Chondrocyte (in vitro differentiated cells): ENCODE results near the gene RPLP2. TPM values are rescaled to one million over a fixed set of nuclear protein-coding genes. Genes with fewer than 3 reads are reported as not detected.

ENCODE experiments used
- DNase-seq: peaks from one replicate; pipeline ENCODE4 v3.0.0; 2021; ENCODE audit warnings: mixed read lengths, low spot score
- H3K27ac Mint-ChIP-seq: one replicate; pipeline ENCODE4 v1.8.0; 2021; ENCODE audit warnings: mild to moderate bottlenecking, moderate library complexity, mixed read lengths; ENCODE audit not compliant: unreplicated experiment
- H3K27me3 Mint-ChIP-seq: 2 replicates; pipeline ENCODE4 v1.8.0; 2021; ENCODE audit warnings: low read depth, mixed read lengths
- H3K36me3 Mint-ChIP-seq: 2 replicates; pipeline ENCODE4 v1.8.0; 2021; ENCODE audit warnings: low read depth, mixed read lengths
- H3K4me1 Mint-ChIP-seq: 2 replicates; pipeline ENCODE4 v1.8.0; 2021; ENCODE audit warnings: low read depth, mild to moderate bottlenecking, mixed read lengths
- H3K4me3 Mint-ChIP-seq: one replicate; pipeline ENCODE4 v1.8.0; 2021; ENCODE audit warnings: mild to moderate bottlenecking, moderate library complexity, mixed read lengths; ENCODE audit not compliant: unreplicated experiment
- H3K9me3 Mint-ChIP-seq: 2 replicates; pipeline ENCODE4 v1.8.0; 2021; ENCODE audit warnings: low read depth, mixed read lengths
- total RNA-seq: library from RNA; stranded (reverse); gene quantifications from 3 replicates; pipeline ENCODE4 v1.2.1, GENCODE V29; 2021
- TF ChIP-seq, protein P1 (sequence below): fragments of 200-600 bp; sonication (generic); IDR thresholded peaks from 2 replicates; pipeline ENCODE4 v1.5.0; 2021; ENCODE audit warnings: antibody characterized with exemption, mild to moderate bottlenecking, moderate library complexity

Gene RPLP2
- total RNA-seq, 1 donor from 2014 or later = 1,171 TPM

GRCh38 chr11:813456-814096, 3.8 kb downstream of the RPLP2 start:
- Mint-ChIP-seq H3K9me3 (no peaks in the 10 kb centered on the region), H3K4me3 (no peak overlapping the region), H3K4me1 (peaks cover 28% of the 10 kb centered on the region), H3K27ac (peak overlapping the region; percentile 38), H3K36me3 (peaks cover 16% of the 10 kb centered on the region), H3K27me3 (no peaks in the 10 kb centered on the region)
- TF ChIP-seq, protein P1, sequence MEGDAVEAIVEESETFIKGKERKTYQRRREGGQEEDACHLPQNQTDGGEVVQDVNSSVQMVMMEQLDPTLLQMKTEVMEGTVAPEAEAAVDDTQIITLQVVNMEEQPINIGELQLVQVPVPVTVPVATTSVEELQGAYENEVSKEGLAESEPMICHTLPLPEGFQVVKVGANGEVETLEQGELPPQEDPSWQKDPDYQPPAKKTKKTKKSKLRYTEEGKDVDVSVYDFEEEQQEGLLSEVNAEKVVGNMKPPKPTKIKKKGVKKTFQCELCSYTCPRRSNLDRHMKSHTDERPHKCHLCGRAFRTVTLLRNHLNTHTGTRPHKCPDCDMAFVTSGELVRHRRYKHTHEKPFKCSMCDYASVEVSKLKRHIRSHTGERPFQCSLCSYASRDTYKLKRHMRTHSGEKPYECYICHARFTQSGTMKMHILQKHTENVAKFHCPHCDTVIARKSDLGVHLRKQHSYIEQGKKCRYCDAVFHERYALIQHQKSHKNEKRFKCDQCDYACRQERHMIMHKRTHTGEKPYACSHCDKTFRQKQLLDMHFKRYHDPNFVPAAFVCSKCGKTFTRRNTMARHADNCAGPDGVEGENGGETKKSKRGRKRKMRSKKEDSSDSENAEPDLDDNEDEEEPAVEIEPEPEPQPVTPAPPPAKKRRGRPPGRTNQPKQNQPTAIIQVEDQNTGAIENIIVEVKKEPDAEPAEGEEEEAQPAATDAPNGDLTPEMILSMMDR = no peak
- no peak for DNase-seq

DNA sequence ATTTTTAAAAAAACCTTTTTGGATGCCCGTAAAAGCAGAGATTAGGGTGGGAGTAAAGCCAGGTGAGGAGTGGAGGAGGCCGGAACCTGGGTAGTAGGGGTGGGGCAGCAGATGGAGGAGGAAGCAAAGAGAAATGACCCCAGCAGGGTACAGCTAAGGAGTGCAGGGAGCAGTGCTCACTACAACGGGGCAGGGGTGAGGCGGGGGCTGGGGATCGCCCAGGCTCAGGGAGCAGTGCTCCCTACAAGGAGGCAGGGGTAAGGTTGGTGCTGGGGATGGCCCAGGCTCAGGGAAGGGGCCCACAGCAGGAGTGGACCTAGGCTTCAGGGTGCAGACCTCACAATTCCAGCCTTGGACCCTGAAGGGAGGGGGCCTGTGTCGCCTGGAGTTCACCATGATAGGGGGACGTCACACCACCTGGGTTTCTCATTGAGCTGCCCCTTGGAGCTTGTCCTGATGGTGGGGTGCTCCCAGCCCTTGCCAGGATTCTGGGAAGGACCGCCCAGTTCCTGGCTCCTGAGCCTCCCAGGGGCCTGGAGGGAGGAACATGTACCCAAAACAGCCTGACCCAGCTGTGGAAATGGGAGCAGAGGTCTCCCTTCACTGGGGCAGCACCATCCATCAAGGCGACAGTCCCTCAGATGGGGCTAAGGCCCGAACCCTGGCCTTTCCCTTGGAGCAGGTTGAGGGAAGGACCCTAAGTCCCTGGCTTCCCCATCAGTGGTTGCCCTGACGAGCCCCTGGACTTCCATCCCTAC, 6.1 kb downstream of the RPLP2 start:
- peaks cover 23% of the 10 kb centered on the region for H3K4me1 Mint-ChIP-seq
- peaks cover 16% of the 10 kb centered on the region for H3K36me3 Mint-ChIP-seq
- TF ChIP-seq, protein P1 = no peak
- no peaks in the 10 kb centered on the region for H3K27me3 Mint-ChIP-seq
- no peaks in the 10 kb centered on the region for H3K9me3 Mint-ChIP-seq
- H3K4me3 Mint-ChIP-seq = no peak overlapping the region
- DNase-seq = no peak
- peak overlapping the region; percentile 12 for H3K27ac Mint-ChIP-seq

DNA sequence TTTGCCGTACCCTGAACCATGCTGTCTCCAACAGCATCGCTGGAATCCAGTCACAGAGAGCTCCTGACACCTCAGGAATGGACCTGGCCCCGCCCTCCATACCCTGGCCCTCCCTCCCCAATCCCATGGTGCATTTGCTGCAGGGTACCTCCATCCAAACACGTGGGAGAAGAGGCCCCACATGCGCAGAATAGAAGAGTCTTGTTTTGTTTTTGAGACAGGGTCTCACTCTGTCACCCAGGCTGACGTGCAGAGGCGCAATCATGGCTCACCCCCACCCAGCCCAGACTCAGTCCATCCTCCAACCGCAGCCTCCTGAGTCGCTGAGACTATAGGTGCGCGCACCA, 6.6 kb downstream of the RPLP2 start:
- peaks cover 14% of the 10 kb centered on the region for H3K36me3 Mint-ChIP-seq
- no peaks in the 10 kb centered on the region for H3K27me3 Mint-ChIP-seq
- no peak for DNase-seq
- H3K9me3 Mint-ChIP-seq = no peaks in the 10 kb centered on the region
- no peak overlapping the region for H3K4me3 Mint-ChIP-seq
- H3K4me1 Mint-ChIP-seq = peaks cover 23% of the 10 kb centered on the region
- TF ChIP-seq, protein P1 = no peak
- H3K27ac Mint-ChIP-seq = no peak overlapping the region

- peak within 1 kb of the TSS; percentile 74 for H3K27ac Mint-ChIP-seq
- peaks cover 4% of the 10 kb centered on the region for H3K36me3 Mint-ChIP-seq
Measured at GRCh38 chr11:818396-819128, 8.8 kb downstream of the RPLP2 start, which contains the start of gene PNPLA2. Gene PNPLA2 (plus strand): TSS chr11:818914. CDS start chr11:819719, 805 bp downstream.

More at GRCh38 chr11:818396-819128, 8.8 kb downstream of the RPLP2 start, which contains the start of gene PNPLA2:
- TF ChIP-seq, protein P1 = no peak
- Mint-ChIP-seq H3K4me1 (peaks cover 22% of the 10 kb centered on the region), H3K27me3 (no peaks in the 10 kb centered on the region), H3K9me3 (no peaks in the 10 kb centered on the region), H3K4me3 (peak within 1 kb of the TSS; percentile 80)
- DNase-seq = no peak
